Osteoblast (primary cell): ENCODE results near the gene SLC24A3. TPM values are rescaled to one million over a fixed set of nuclear protein-coding genes. Genes with fewer than 3 reads are reported as not detected.

ENCODE experiments used
- DNase-seq: peaks from one replicate; pipeline ENCODE4 v3.0.0; 2011; ENCODE audit warnings: low spot score, mixed read lengths; ENCODE audit not compliant: insufficient read length; ENCODE audit errors: missing footprints
- H2AFZ ChIP-seq: 2 replicates; pipeline ENCODE4 v1.6.0; 2011; ENCODE audit warnings: mild to moderate bottlenecking, low read length
- H3K27ac ChIP-seq: 2 replicates; pipeline ENCODE4 v1.5.1; 2011; ENCODE audit warnings: mild to moderate bottlenecking, low read depth, low read length, moderate library complexity
- H3K27me3 ChIP-seq: 2 replicates; pipeline ENCODE4 v1.6.0; 2012; ENCODE audit warnings: mild to moderate bottlenecking, control low read depth, inconsistent platforms, low read length, moderate library complexity; ENCODE audit not compliant: insufficient read depth
- H3K36me3 ChIP-seq: 2 replicates; pipeline ENCODE4 v1.5.1; 2011; ENCODE audit warnings: mild to moderate bottlenecking, low read length, control low read depth, moderate library complexity; ENCODE audit not compliant: insufficient read depth
- H3K4me1 ChIP-seq: 2 replicates; pipeline ENCODE4 v1.5.1; 2011; ENCODE audit warnings: mild to moderate bottlenecking, low read length, control low read depth, moderate library complexity; ENCODE audit not compliant: insufficient read depth
- H3K4me2 ChIP-seq: 2 replicates; pipeline ENCODE4 v1.6.0; 2011; ENCODE audit warnings: mild to moderate bottlenecking, low read length; ENCODE audit not compliant: insufficient read depth
- H3K4me3 ChIP-seq: fragments of 200-600 bp; sonication (generic); 3 replicates; pipeline ENCODE4 v1.5.1; 2012; ENCODE audit warnings: mild to moderate bottlenecking, low read length, inconsistent platforms; ENCODE audit not compliant: insufficient read depth
- H3K79me2 ChIP-seq: 2 replicates; pipeline ENCODE4 v1.6.0; 2012; ENCODE audit warnings: mild to moderate bottlenecking, low read length, control low read depth, inconsistent platforms; ENCODE audit not compliant: insufficient read depth
- H3K9me3 ChIP-seq: 2 replicates; pipeline ENCODE4 v1.5.1; 2011; ENCODE audit warnings: low read depth, low read length, control low read depth
- H4K20me1 ChIP-seq: 2 replicates; pipeline ENCODE4 v1.6.0; 2012; ENCODE audit warnings: mild to moderate bottlenecking, low read length, control low read depth; ENCODE audit not compliant: insufficient read depth
- total RNA-seq: library from RNA; depleted of rRNA; stranded (reverse); fragments of >200 nt; gene quantifications from 2 replicates; pipeline ENCODE4 v1.2.3, GENCODE V29; 2012
- TF ChIP-seq, protein P1 (sequence below): IDR thresholded peaks from 2 replicates; pipeline ENCODE4 v1.5.1; 2011; ENCODE audit warnings: mild to moderate bottlenecking, low read depth, low read length, moderate library complexity; ENCODE audit errors: extremely low read depth

Gene SLC24A3
- total RNA-seq, 1 donor: 1.1 TPM

- Histone ChIP-seq H3K4me1 (no peaks in the 10 kb centered on the region), H3K79me2 (no peaks in the 10 kb centered on the region), H3K9me3 (no peaks in the 10 kb centered on the region), H2AFZ (no peak overlapping the region), H3K4me2 (no peak overlapping the region), H3K36me3 (no peaks in the 10 kb centered on the region), H3K4me3 (no peak overlapping the region), H3K27me3 (no peaks in the 10 kb centered on the region), H4K20me1 (no peaks in the 10 kb centered on the region), H3K27ac (no peak overlapping the region)
- DNase-seq: no peak
- TF ChIP-seq, protein P1, sequence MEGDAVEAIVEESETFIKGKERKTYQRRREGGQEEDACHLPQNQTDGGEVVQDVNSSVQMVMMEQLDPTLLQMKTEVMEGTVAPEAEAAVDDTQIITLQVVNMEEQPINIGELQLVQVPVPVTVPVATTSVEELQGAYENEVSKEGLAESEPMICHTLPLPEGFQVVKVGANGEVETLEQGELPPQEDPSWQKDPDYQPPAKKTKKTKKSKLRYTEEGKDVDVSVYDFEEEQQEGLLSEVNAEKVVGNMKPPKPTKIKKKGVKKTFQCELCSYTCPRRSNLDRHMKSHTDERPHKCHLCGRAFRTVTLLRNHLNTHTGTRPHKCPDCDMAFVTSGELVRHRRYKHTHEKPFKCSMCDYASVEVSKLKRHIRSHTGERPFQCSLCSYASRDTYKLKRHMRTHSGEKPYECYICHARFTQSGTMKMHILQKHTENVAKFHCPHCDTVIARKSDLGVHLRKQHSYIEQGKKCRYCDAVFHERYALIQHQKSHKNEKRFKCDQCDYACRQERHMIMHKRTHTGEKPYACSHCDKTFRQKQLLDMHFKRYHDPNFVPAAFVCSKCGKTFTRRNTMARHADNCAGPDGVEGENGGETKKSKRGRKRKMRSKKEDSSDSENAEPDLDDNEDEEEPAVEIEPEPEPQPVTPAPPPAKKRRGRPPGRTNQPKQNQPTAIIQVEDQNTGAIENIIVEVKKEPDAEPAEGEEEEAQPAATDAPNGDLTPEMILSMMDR: no peak
These were observed 430.4 kb downstream of the SLC24A3 start for GRCh38 chr20:19642860-19643259.

GRCh38 chr20:19644085-19644484, 431.6 kb downstream of the SLC24A3 start:
- Histone ChIP-seq H3K4me2 (no peak overlapping the region), H2AFZ (no peak overlapping the region), H3K79me2 (no peaks in the 10 kb centered on the region), H3K27me3 (no peaks in the 10 kb centered on the region), H3K9me3 (no peaks in the 10 kb centered on the region), H3K4me3 (no peak overlapping the region), H3K36me3 (no peaks in the 10 kb centered on the region), H3K4me1 (no peaks in the 10 kb centered on the region), H3K27ac (no peak overlapping the region), H4K20me1 (no peaks in the 10 kb centered on the region)
- no peak for DNase-seq
- TF ChIP-seq, protein P1: no peak

GRCh38 chr20:19646963-19647362, 434.5 kb downstream of the SLC24A3 start:
- H3K36me3 ChIP-seq: no peaks in the 10 kb centered on the region
- no peaks in the 10 kb centered on the region for H3K79me2 ChIP-seq
- H3K4me1 ChIP-seq: no peaks in the 10 kb centered on the region
- no peaks in the 10 kb centered on the region for H3K27me3 ChIP-seq
- H3K27ac ChIP-seq: no peak overlapping the region
- no peak overlapping the region for H3K4me3 ChIP-seq
- no peak for DNase-seq
- no peaks in the 10 kb centered on the region for H4K20me1 ChIP-seq
- H3K9me3 ChIP-seq: no peaks in the 10 kb centered on the region
- TF ChIP-seq, protein P1: no peak
- H2AFZ ChIP-seq: no peak overlapping the region
- no peak overlapping the region for H3K4me2 ChIP-seq

DNA sequence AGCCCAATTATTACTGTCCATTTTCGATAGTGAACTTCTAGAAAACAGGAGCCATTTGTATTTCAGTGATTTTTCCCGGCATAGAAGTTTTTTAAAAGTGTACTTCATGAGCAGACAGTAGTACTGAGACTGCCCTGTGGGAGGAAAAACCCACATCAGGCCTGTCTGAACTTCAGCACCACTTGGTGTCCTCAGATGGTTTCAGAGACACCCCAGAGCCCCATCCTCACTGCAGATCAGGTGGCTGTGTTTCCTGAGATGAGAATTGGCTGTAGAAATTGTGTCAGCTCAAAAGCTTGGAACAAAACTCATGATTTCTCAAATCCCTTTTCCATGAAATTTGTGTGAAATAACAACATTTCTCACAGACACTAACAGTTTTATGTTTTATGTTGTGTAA, 435.6 kb downstream of the SLC24A3 start:
- no peak overlapping the region for H3K27ac ChIP-seq
- no peak overlapping the region for H3K4me3 ChIP-seq
- no peaks in the 10 kb centered on the region for H3K36me3 ChIP-seq
- no peak overlapping the region for H2AFZ ChIP-seq
- DNase-seq: no peak
- TF ChIP-seq, protein P1: no peak
- H3K4me1 ChIP-seq: no peaks in the 10 kb centered on the region
- no peaks in the 10 kb centered on the region for H4K20me1 ChIP-seq
- no peak overlapping the region for H3K4me2 ChIP-seq
- no peaks in the 10 kb centered on the region for H3K9me3 ChIP-seq
- H3K79me2 ChIP-seq: no peaks in the 10 kb centered on the region
- H3K27me3 ChIP-seq: no peaks in the 10 kb centered on the region
